SW480 (cell line): Measurements from ENCODE around the gene CYB5R3.

Source experiments
- DNase-seq: peaks from one replicate; pipeline ENCODE4 v3.0.0-alpha.2; 2016; ENCODE audit warnings: low spot score

CYB5R3 gene

GRCh38 chr22:42645341-42645937, 3.8 kb downstream of the CYB5R3 start:
- no peak for DNase-seq

GRCh38 chr22:42644422-42645340, 4.5 kb downstream of the CYB5R3 start:
- no peak for DNase-seq

GRCh38 chr22:42643634-42644421, 5.4 kb downstream of the CYB5R3 start:
- no peak for DNase-seq

- no peak for DNase-seq
Observed at GRCh38 chr22:42642806-42643633, 6.2 kb downstream of the CYB5R3 start.

GRCh38 chr22:42641801-42642413, 7.3 kb downstream of the CYB5R3 start:
- no peak for DNase-seq

- no peak for DNase-seq
Observed at GRCh38 chr22:42639541-42640241, 9.5 kb downstream of the CYB5R3 start.

GRCh38 chr22:42637555-42637954, 11.6 kb downstream of the CYB5R3 start:
- no peak for DNase-seq

GRCh38 chr22:42636506-42636905, 12.7 kb downstream of the CYB5R3 start:
- no peak for DNase-seq

GRCh38 chr22:42635531-42635930, 13.7 kb downstream of the CYB5R3 start:
- DNase-seq = no peak

GRCh38 chr22:42633013-42633412, 16.2 kb downstream of the CYB5R3 start:
- no peak for DNase-seq

- no peak for DNase-seq
Observed at GRCh38 chr22:42632096-42632495, 17.1 kb downstream of the CYB5R3 start.

GRCh38 chr22:42630901-42631602, 18.1 kb downstream of the CYB5R3 start:
- DNase-seq = no peak

- no peak for DNase-seq
Observed at GRCh38 chr22:42630211-42630610, 19.0 kb downstream of the CYB5R3 start.

- no peak for DNase-seq
Observed at GRCh38 chr22:42627981-42628380, 21.2 kb downstream of the CYB5R3 start.

- no peak for DNase-seq
Observed at GRCh38 chr22:42626951-42627625, 22.1 kb downstream of the CYB5R3 start.

- no peak for DNase-seq
Observed at GRCh38 chr22:42626431-42626830, 22.8 kb downstream of the CYB5R3 start.

- no peak for DNase-seq
Observed at GRCh38 chr22:42625416-42625815, 23.8 kb downstream of the CYB5R3 start.

GRCh38 chr22:42624551-42625106, 24.6 kb downstream of the CYB5R3 start:
- no peak for DNase-seq
